H7 (cell line): ENCODE results near the gene SSUH2. TPM values are rescaled to one million over a fixed set of nuclear protein-coding genes. Genes with fewer than 3 reads are reported as not detected.

Source experiments
- DNase-seq: peaks from one replicate; pipeline ENCODE4 v3.0.0; 2012
- H3K27me3 ChIP-seq: 2 replicates; pipeline ENCODE4 v1.6.0; 2011; ENCODE audit warnings: mild to moderate bottlenecking, low read length; ENCODE audit not compliant: control insufficient read depth, insufficient read depth
- H3K36me3 ChIP-seq: replicated peaks from 2 replicates; pipeline ENCODE4 v1.5.1; 2011; ENCODE audit warnings: low read length; ENCODE audit not compliant: control insufficient read depth, insufficient read depth
- H3K4me3 ChIP-seq: 2 replicates; pipeline ENCODE4 v1.5.1; 2011; ENCODE audit warnings: low read depth, mild to moderate bottlenecking, control low read depth, low read length, moderate library complexity; ENCODE audit not compliant: insufficient read depth
- total RNA-seq: library from RNA; depleted of rRNA; stranded (reverse); fragments of >200 nt; shearing (Covaris generic); gene quantifications from 2 replicates; pipeline ENCODE4 v1.2.3, GENCODE V29; 2014; rRNA removed

The SSUH2 gene
- total RNA-seq, 1 experiment from 2014 or later, result 0.42 TPM

DNA sequence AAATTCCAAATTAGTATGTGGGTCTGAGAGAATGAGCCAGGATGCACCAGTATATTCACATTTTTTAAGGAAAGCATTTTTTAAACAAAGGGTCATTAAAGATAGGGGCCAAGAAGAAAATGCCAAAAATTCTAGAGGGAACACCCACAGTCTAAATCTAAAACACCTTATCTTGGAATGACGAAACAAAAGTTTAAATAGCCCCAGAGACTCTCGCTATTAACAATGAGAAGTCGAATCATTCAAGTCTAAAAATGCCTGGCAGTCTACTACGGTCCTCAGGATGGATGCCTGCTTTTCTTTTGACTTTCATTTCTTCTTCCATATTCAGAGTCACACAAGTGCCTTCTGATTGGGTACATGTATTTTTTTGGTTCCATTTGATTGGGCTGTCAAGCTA, 66.3 kb downstream of the SSUH2 start:
- DNase-seq, result no peak
- Histone ChIP-seq H3K27me3 (no peaks in the 10 kb centered on the region), H3K4me3 (no peak overlapping the region), H3K36me3 (no peaks in the 10 kb centered on the region)

DNA sequence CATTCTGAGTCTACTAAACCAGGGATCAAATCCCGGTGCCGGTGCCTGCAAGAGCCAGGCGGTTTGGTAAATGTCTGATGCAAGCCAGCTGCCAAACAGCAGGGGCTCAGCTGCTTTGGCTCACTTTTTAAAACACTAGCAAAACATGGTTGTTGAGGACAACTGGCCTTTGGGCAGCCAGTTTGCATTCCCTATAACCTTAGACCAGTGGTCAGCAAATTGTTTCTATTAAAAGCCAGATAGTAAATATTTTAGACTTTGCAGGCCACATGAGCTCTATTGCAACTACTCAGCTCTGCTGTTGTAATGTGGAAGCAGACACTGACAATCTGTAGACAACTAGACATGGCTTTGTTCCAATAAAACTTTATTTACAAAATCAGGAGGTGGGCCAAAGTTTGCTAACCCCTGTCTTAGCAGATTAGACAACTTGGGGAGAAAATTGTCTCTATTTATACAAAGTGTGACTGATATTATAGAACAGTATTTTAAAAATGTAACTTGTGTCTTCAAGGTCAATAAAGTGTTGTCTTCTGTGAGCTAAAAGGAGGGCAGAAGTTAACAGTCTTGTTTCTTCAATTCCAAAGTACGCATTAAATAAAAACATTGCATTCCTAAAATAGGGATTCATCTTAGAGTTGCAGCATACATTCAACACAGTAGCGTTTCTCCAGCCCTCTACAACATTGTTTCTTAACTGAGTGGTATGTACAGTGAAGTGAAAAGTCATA, 67.6 kb downstream of the SSUH2 start:
- no peaks in the 10 kb centered on the region for H3K36me3 ChIP-seq
- no peaks in the 10 kb centered on the region for H3K27me3 ChIP-seq
- H3K4me3 ChIP-seq, result no peak overlapping the region
- no peak for DNase-seq

DNA sequence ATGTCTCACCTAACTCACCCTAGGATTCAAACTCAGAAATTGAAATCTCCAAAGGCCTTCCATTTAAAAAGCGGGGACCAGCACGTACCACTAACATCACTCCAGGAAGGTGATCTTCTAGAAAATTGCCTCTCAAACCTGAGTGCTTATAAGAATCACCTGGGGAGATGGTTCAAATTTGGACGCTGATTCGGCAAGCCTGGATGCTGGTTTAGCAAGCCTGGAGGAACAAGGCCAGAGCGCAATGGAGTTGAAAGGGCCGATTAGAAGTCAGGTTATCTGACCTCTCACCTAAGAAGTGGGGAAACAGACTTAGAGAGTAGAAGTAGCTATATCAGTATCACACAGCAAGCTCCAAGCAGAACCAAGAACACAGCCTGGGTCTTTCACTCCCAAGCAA, 68.2 kb downstream of the SSUH2 start:
- DNase-seq, result no peak
- no peaks in the 10 kb centered on the region for H3K27me3 ChIP-seq
- H3K4me3 ChIP-seq, result no peak overlapping the region
- no peaks in the 10 kb centered on the region for H3K36me3 ChIP-seq

GRCh38 chr3:8575364-8576104, 69.1 kb downstream of the SSUH2 start:
- no peak overlapping the region for H3K4me3 ChIP-seq
- no peak for DNase-seq
- H3K27me3 ChIP-seq, result no peaks in the 10 kb centered on the region
- H3K36me3 ChIP-seq, result no peaks in the 10 kb centered on the region

GRCh38 chr3:8574670-8575322, 69.8 kb downstream of the SSUH2 start:
- no peak overlapping the region for H3K4me3 ChIP-seq
- no peaks in the 10 kb centered on the region for H3K27me3 ChIP-seq
- DNase-seq, result no peak
- H3K36me3 ChIP-seq, result no peaks in the 10 kb centered on the region; the same call in 1 of the 2 replicates

DNA sequence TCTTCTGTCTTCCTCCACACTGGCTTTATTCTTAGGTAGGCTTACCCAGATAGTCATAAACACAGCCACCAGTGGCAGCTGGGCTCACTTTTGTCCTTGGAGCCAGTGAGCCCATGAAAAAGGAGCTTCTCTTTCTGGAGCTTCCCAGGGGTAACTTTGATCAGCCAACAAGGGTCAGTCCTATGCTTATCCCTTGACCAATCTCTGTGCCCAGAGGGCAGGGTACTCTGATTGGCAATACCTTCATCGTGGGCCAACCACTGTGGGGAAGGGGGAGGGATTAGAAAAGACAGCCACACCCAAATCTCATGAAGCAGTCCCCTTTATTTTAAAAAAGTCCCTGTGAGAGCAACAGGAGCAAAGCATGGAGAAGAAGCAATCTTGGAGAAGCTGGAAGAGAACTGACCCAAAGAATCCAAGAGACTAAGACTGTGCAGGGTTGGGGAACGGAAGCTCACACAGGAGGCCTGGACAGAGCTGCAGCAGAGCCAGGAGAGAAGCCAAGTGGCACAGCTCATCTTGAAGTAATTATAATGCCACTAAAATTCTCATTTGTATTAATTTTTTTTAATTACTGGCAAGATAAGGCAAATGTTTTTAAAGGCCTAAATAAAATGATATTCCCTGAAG, 70.4 kb downstream of the SSUH2 start:
- no peak overlapping the region for H3K4me3 ChIP-seq
- no peaks in the 10 kb centered on the region for H3K27me3 ChIP-seq
- DNase-seq, result no peak
- H3K36me3 ChIP-seq, result no peaks in the 10 kb centered on the region; the same call in 1 of the 2 replicates

GRCh38 chr3:8573342-8573926, 71.2 kb downstream of the SSUH2 start:
- H3K27me3 ChIP-seq, result no peaks in the 10 kb centered on the region
- no peaks in the 10 kb centered on the region; the same call in 1 of the 2 replicates for H3K36me3 ChIP-seq
- no peak for DNase-seq
- no peak overlapping the region for H3K4me3 ChIP-seq

DNA sequence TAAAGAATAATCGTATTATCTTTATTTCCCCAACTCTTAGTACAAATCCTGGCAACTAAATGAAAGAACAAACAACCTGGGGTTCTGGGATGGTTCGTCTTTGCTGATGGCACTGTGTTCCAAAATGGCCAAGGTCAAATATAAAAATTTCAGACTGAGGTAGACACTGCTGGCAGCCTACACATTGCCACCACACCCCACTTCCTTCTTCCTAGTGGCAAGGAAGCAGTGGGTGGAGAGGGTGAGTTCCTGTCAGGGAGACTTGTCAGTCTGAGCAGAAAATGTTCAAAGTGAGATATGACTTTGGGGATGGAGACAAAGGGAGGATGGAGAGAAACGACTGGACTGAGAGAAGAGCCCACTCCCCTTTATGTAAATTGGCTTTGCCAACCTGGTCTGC, 73.3 kb downstream of the SSUH2 start:
- Histone ChIP-seq H3K4me3 (no peak overlapping the region), H3K27me3 (no peaks in the 10 kb centered on the region), H3K36me3 (no peaks in the 10 kb centered on the region; the same call in 1 of the 2 replicates)
- no peak for DNase-seq

Other genes starting within 250 kb of the SSUH2 start
- 2.8 and 7.9 TPM in 2 replicates for gene LMCD1, start 143.0 kb downstream of the SSUH2 start, total RNA-seq
- gene CAV3, start 89.0 kb upstream of the SSUH2 start, total RNA-seq, result not detected in 2 replicates
- 0.78 and 4.2 TPM in 2 replicates for gene OXTR, start 124.8 kb upstream of the SSUH2 start, total RNA-seq